Effector CD8-positive, alpha-beta T cell (primary cell): ENCODE measurements around the gene DIP2C.

Experiments
- DNase-seq: peaks from one replicate; lab custom pipeline; 2025; lab: John Stamatoyannopoulos, UW

Gene DIP2C

DNA sequence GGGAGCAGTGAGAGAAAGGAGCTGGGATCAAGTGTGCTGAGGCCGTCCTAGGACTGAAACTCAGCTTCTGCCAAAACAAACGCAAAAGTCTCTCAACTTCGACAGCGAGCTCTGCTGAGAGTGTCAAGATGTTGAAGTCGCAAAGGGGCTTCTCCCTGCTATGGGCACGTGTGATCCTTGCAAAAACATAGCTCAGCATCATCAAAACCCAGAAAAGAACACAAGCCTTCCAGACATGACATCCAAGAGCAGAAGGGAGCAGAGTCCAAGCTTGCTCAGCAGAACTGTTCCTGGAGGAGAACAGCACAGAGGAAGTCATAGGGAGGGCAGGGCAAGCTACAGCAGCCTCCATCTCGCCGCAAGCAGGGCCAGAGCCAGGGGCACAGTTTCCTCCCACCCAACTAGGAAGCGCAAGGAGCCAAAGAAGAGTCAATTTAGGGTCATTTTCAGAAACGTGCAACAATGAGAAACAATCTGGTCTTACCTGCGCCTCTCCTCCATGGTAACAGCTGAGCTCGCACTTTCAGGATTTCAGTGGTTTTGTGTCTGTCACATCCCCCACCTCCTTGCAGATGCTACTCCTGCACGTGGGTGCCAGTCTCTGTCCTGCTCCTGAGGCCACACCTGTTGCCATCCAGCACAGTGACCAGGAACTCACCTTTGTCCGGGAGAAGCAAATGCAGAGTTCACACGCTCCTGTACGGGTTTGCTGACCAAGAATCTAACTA lies 113.9 kb downstream of the DIP2C start:
- no peak for DNase-seq

DNA sequence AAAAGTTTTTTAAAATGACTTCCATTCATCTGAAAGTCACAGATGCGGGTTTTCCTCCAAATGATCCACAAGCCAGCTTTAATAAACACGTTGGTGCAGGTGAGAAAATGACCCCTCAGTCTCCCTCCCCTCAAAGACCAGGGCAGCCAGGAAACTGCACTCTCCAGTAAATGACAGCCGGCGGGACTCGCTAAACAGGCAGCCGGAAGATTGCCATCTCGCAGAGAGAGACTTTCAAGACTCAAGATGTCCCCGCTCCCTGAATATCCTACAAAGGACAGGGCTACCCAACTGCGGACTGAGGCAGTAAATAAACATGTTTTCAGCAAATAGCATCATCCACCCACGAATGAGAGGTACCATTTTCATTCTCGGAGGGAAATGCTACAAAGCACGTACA lies 116.8 kb downstream of the DIP2C start:
- DNase-seq, result no peak

- DNase-seq, result no peak
Measured at GRCh38 chr10:571688-572451, 117.6 kb downstream of the DIP2C start.

DNA sequence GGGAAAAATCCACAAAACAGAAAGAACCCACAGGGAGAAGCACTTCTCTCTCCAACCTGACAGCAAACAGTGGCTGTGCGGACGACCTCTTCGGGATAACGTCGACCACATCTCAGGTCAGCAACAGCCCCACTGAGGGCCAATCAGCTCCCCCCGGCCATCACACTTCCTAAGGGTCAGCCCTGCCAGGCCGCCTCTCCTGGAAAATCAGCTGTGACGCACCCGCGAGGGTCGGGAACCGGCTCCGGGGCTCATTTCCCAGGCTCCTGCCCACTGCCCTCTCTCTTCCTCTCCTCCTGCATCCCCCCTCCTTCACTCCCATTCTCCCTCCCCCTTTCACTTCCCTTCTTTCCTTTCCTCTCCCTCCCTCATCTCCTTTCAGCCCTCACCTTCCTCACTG lies 118.3 kb downstream of the DIP2C start:
- DNase-seq, result no peak

- DNase-seq, result no peak
Measured at GRCh38 chr10:570628-571163, 118.8 kb downstream of the DIP2C start.

DNA sequence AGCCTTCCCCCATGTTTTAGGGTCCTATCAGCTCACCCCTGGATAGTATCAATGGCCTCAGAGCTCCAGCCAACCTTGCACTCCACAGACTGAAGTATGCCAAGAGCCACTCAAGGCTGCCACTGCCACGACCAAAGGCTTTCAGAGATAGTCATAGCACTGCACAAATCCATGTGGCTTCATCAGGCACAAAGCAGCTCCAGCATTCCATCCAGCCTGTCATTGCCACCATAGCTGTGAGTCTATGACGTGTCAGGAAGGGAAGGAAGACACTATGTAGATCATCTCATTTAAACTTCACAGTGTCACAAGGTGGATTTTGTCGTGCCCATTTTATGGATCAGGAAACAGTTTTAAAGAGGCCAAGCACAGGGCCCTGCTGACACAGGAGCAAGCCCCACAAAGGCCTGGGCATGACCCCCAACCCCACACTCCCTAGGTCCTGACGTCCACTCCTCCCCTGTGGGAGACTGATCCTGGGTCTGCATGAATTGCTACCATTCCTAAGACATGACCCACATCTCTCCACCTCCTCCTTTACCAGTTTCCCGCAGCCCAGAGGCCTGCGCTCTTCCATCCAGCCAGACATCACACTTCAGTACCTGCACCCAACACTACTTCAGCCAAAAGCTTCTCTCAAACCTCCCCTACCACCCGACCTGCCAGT lies 119.4 kb downstream of the DIP2C start:
- DNase-seq, result no peak

DNA sequence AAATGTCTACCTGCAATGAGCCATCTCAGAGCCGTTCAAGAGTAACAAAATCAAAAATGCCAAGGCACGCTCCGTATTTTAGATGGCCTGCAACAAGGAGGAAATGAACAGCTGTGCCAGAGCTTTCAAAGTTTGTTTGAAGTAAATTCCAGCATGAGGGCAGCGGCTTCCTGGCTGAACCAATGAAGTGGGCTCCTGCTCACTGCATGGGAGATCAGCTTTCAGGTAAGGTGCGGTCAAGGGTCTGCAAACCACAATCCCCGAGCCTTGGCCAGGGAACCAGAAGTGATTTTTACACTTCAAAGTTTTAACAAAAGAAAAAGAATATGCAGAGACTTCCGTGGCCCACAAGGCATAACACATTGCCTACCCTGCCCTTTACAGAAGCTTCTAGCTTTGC lies 120.6 kb downstream of the DIP2C start:
- DNase-seq, result no peak

DNA sequence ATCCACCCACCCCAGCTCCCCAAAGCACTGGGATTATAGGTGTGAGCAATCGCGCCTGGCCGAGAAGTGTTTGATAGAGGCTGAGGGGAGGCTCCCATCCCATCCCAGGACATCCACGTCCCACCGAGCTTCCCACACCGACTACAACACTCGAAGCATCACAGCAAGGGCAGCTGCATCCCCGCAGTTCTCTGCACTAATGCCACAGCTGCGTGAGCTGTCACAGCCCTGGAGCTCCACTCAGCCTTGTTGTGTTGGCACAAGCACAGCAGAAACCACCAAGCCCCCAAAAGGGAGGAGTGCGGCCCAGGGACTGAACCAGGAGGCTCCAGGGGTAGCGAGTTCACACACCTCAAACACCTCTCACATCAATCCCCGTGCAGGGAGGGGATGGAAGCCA lies 121.6 kb downstream of the DIP2C start:
- DNase-seq, result no peak

- no peak for DNase-seq
Measured at GRCh38 chr10:566241-566885, 123.1 kb downstream of the DIP2C start.

DNA sequence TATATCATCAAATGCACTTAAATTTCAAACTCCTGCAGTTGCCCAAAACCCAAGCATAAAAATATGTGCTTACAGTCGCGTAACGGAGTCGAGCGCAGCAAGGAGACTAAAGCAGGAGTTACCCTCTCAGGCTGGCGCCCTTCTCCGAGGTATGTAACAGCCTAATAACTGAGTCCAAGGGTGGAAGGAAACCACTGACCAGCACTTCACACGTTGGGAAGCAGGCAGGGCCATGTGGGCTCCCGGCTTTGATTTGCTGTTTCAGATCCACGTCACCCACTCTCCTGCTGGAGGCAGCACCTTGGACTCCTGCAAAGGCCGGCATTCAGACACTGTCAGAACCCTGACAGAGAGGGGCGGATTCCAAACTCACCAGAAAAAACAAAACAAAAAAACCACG lies 123.8 kb downstream of the DIP2C start:
- no peak for DNase-seq

DNA sequence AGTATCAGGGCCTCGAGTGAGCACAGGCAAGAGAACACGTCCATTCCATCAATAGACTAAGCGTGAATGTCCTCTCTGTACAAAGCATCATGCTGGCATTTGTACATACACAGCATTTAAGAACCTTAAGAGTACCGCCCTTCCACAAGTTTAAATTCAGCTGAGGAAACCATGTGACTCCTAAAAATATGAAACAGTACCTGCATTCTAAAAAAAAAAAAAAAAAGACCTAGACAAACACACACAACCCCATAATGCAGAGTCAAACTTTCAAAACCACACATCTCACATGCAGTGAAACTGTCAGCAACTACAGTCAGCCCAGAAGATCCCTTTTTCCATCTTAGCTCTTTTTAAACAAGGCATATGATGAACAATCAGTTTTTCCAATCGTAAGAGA lies 124.3 kb downstream of the DIP2C start:
- no peak for DNase-seq

- DNase-seq, result no peak
Measured at GRCh38 chr10:563827-564226, 125.6 kb downstream of the DIP2C start.

GRCh38 chr10:562142-562541 lies 127.3 kb downstream of the DIP2C start:
- DNase-seq, result no peak

DNA sequence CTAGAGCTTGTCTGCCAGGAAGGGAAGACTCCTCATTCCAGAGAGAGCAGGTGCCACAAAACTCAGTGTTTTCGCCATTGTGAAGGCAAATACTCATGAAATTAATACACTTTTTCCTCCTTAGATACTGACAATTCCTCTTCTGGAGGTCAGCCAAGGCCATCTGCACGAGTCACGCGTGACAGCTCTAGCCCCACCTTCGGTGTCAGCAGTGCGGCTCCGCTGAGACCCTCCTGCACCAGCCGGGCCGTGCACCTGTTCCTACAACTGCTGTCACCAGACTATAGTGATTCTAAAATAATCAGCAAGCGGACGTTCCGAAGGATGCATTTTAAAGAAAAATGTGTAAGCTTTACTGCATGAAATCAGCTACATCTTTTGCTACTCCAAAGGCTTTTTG lies 127.7 kb downstream of the DIP2C start:
- DNase-seq, result no peak

DNA sequence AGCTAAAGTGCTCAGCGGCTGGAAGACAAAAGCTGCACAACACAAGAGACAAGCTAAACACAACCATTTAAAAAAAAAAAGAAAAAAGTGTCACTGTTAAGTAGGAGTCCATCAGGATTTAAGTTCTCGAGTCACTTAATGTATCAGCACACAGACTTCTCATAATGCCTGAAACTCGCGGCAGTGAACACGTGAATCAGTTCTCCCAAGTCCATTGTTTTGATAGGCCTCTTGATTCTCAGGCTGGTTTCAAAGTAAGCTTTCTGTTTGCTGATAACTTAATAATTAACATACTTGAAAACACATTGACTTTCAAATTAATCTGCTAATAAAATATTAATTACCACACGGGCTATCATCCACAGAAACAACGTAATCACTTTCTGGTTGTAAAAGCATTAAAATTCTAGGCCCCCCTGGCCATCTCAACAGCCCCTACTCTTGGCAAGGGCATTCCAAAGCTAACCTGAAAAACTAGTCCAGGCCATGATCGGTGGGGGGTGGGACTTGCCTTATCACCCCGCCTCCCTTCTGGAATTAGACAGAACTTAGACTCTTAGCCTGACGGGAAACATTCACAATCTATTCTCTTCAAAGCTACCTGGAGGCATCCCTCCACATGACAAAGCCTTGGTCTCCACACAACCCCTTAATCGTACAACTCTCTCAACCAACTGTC lies 129.0 kb downstream of the DIP2C start:
- DNase-seq, result no peak

- no peak for DNase-seq
Measured at GRCh38 chr10:559767-560047, 129.8 kb downstream of the DIP2C start.

DNA sequence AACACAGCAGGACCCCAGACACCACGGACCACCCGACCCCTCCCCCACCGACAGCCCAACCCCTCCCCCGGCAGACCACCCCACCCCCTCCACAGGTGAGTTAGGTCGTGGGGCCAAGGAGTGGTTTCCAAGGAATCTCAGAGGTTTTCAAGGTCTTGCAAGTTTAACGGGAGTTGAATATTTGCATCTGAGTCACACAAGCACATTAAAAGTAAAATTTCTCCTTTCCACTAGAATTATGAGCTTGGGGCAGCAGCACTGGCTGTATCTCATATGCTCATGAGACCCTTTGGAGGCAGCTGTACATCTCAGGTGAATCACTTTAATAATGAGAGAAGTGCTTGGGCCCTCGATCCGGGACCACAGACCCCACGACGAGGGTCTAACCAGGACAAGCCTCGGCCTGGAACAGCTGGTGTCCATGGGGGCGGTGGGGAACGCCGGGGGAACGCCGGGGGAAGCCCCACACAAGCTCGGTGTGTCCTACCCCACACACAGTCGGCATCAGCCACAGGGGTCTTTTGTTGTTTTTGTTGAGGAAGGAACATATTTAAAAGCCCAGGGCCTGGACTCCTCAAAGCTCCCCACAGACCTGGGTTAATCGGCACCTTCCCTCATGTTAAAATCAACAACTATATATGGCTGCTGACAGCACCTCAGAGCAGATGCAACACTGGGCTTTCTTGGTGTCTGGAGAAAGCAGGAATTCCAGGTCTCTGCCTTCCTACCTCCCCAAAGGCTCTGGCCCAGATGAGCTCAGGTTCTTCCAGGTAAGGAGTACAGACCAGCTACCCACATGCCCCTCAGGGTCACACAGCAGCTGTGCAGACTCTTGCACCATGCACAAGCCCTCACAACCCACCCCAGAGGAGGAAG lies 130.3 kb downstream of the DIP2C start:
- no peak for DNase-seq

DNA sequence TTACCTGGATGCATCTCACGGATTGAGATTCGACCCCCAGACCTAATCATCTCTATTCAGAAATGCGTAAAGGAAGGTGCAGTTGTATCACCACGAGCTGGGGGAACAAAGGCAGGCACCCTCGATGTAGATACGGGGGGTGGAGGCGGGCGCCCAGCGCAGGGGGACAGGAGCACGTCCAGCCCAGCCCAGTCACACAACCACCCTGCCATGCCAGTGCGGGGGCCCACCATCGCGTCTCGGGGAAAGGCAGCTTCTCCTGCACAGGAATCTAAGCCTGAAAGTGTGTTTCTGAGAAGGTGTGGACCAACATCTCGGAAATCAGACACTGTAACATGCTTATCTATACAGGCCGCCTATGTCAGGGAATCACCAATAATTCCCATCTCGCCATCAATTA lies 131.1 kb downstream of the DIP2C start:
- no peak for DNase-seq

GRCh38 chr10:557792-558328 lies 131.6 kb downstream of the DIP2C start:
- DNase-seq, result no peak

DNA sequence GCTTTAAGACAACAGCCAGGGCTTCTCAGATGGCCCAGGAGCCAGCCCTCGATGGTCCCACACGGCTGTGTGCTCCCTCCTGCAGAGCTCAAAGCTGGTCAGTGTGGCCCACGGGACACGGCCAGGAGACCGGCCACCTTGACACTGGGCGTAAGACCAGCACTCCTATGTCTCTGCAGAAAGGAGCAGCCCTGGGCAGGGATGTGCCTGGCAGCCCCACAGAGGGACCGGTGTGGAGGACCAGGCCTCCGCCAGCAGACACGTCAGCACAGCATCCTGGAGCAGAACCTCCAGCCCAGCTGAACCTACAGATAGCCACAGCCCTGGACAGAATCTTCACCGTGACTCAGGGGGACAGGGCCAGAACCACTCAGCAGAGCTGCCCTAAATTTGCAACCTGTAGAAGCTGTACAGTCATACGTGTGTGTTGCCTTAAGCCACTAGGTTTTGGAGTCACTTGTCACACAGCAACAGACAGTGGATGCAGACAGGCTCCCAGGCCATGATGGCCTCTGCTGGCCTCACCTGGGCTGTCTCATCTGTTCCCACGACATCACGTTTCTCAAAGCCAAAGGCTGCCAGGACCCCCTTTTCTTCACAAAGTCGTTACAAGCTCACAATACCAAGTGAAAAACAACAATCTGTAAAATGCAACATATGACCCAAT lies 132.4 kb downstream of the DIP2C start:
- no peak for DNase-seq
